CD4-positive, alpha-beta T cell (primary cell): ENCODE results near the gene MEGF11. TPM values are rescaled to one million over a fixed set of nuclear protein-coding genes. Genes with fewer than 3 reads are reported as not detected.

Experiments
- ATAC-seq: fragments of 200-7000 bp; cut with Tn5 transposase; one replicate; pipeline ENCODE4 v1.10.0; 2022; ENCODE audit warnings: mild to moderate bottlenecking; ENCODE audit not compliant: poor library complexity
- CTCF ChIA-PET: fragments of 350-600 bp; sonication (Branson Sonifier 250); formaldehyde crosslinking; loops from one replicate; lab custom pipeline; 2021; ENCODE audit warnings: antibody characterized with exemption, inconsistent platforms; lab: Charles Lee
- POLR2A ChIA-PET: fragments of 350-600 bp; sonication (Branson Sonifier 250); formaldehyde crosslinking; loops from one replicate; lab custom pipeline; 2021; ENCODE audit warnings: antibody characterized with exemption, inconsistent platforms; lab: Charles Lee
- DNase-seq, 14 experiments: peaks; one replicate each; pipeline ENCODE4 v3.0.0-alpha.2; 2013 to 2020; ENCODE audit warnings: mixed read lengths in 2 of 14
- H3K27ac ChIP-seq, 2 donors: one replicate each; pipeline versions ENCODE4 v1.5.1 to v1.7.0; 2013; ENCODE audit warnings: low read length in 2 of 2, low read depth in 1 of 2, mild to moderate bottlenecking in 1 of 2
- H3K27me3 ChIP-seq, 2 experiments: 1 replicate in 1 of 2; 2 replicates in 1 of 2; pipeline versions ENCODE4 v1.6.1 to v1.7.0; 2013; ENCODE audit warnings: low read length in 2 of 2, control low read depth in 1 of 2, mild to moderate bottlenecking in 1 of 2, moderate library complexity in 1 of 2; ENCODE audit not compliant: insufficient read depth in 2 of 2, control insufficient read depth in 1 of 2
- H3K36me3 ChIP-seq: one replicate; pipeline ENCODE4 v1.6.1; 2013; ENCODE audit warnings: low read length, control low read depth; ENCODE audit not compliant: insufficient read depth
- H3K4me1 ChIP-seq: one replicate; pipeline ENCODE4 v1.6.1; 2013; ENCODE audit warnings: low read length, control low read depth; ENCODE audit not compliant: insufficient read depth
- H3K4me3 ChIP-seq: one replicate; pipeline ENCODE4 v1.5.1; 2013; ENCODE audit warnings: mild to moderate bottlenecking, low read length, moderate library complexity
- H3K9me3 ChIP-seq, 2 experiments: 1 replicate in 1 of 2; 2 replicates in 1 of 2; pipeline versions ENCODE4 v1.6.1 to v1.7.0; 2013; ENCODE audit warnings: low read length in 2 of 2, mild to moderate bottlenecking in 2 of 2, control low read depth in 1 of 2, moderate library complexity in 1 of 2; ENCODE audit not compliant: control insufficient read depth in 1 of 2, insufficient read depth in 1 of 2
- H3K27ac Mint-ChIP-seq: one replicate; pipeline ENCODE4 v1.8.0; 2020; ENCODE audit warnings: mixed read lengths
- H3K27me3 Mint-ChIP-seq: one replicate; pipeline ENCODE4 v1.8.0; 2021; ENCODE audit warnings: mixed read lengths
- H3K36me3 Mint-ChIP-seq: one replicate; pipeline ENCODE4 v1.8.0; 2021; ENCODE audit warnings: low read depth, mixed read lengths
- H3K4me1 Mint-ChIP-seq: one replicate; pipeline ENCODE4 v1.8.0; 2021; ENCODE audit warnings: low read depth, mixed read lengths
- H3K4me3 Mint-ChIP-seq: one replicate; pipeline ENCODE4 v1.8.0; 2020; ENCODE audit warnings: mild to moderate bottlenecking, mixed read lengths
- H3K9me3 Mint-ChIP-seq: one replicate; pipeline ENCODE4 v1.8.0; 2020; ENCODE audit warnings: mixed read lengths
- CTCF ChIP-seq: fragments of 200-600 bp; IDR thresholded peaks from one replicate; pipeline ENCODE4 v1.8.0; 2022; ENCODE audit warnings: antibody characterized with exemption, mild to moderate bottlenecking
- intact Hi-C, 2 experiments: fragments of 100-400 bp; cut with DNase I in 1 of 2; cut with micrococcal nuclease in 1 of 2; formaldehyde crosslinking; loops; one replicate each; pipeline versions ENCODE4 v1.15.1 to v1.9.0; 2023 to 2025; cut with DNase I, micrococcal nuclease
- total RNA-seq, 174 experiments: library from RNA in 2 of 174; stranded (reverse) in 2 of 174; gene quantifications; one replicate each; pipeline ENCODE4 v1.2.3 and lab custom pipeline; 2021 to 2026

Gene MEGF11
- total RNA-seq, 2 experiments from 2014 or later, result not detected

- Histone ChIP-seq H3K4me3 (no peak overlapping the region), H3K27ac (no peak overlapping the region), H3K27me3 (peaks cover 8 to 11% of the 10 kb centered on the region in 2 experiments), H3K36me3 (no peaks in the 10 kb centered on the region), H3K4me1 (no peaks in the 10 kb centered on the region), H3K9me3 (peaks cover 0 to 13% of the 10 kb centered on the region in 2 experiments)
- intact Hi-C loops, result no loop called here
- H3K9me3 Mint-ChIP-seq, result peaks cover 5% of the 10 kb centered on the region
- no peaks in the 10 kb centered on the region for H3K36me3 Mint-ChIP-seq
- no peaks in the 10 kb centered on the region for H3K4me1 Mint-ChIP-seq
- ChIA-PET CTCF (no interaction called here), POLR2A (no interaction called here)
- H3K4me3 Mint-ChIP-seq, result no peak overlapping the region
- H3K27me3 Mint-ChIP-seq, result peaks cover 59% of the 10 kb centered on the region
- H3K27ac Mint-ChIP-seq, result no peak overlapping the region
- DNase-seq, result no peak
- no peak for TF ChIP-seq CTCF
- no peak for ATAC-seq
Measured at GRCh38 chr15:66036859-66037258, 216.7 kb downstream of the MEGF11 start.

GRCh38 chr15:66035901-66036300 is 217.6 kb downstream of the MEGF11 start:
- H3K4me3 ChIP-seq, result no peak overlapping the region
- ChIA-PET CTCF (no interaction called here), POLR2A (no interaction called here)
- Mint-ChIP-seq H3K9me3 (peaks cover 5% of the 10 kb centered on the region), H3K4me1 (no peaks in the 10 kb centered on the region), H3K27ac (no peak overlapping the region), H3K36me3 (no peaks in the 10 kb centered on the region), H3K4me3 (no peak overlapping the region), H3K27me3 (peaks cover 52% of the 10 kb centered on the region)
- no peak for TF ChIP-seq CTCF
- no peaks in the 10 kb centered on the region for H3K36me3 ChIP-seq
- intact Hi-C loops, result no loop called here
- DNase-seq (no peak), ATAC-seq (no peak)
- H3K27me3 ChIP-seq, result peaks cover 8 to 13% of the 10 kb centered on the region in 2 experiments
- peaks cover 0 to 17% of the 10 kb centered on the region in 2 experiments for H3K9me3 ChIP-seq
- no peaks in the 10 kb centered on the region for H3K4me1 ChIP-seq
- H3K27ac ChIP-seq, result no peak overlapping the region

- POLR2A ChIA-PET, result no interaction called here
- intact Hi-C loops, result no loop called here
Measured at GRCh38 chr15:66033143-66033542, 220.4 kb downstream of the MEGF11 start.

More at GRCh38 chr15:66033143-66033542, 220.4 kb downstream of the MEGF11 start:
- Mint-ChIP-seq H3K4me1 (no peaks in the 10 kb centered on the region), H3K27me3 (peaks cover 38% of the 10 kb centered on the region), H3K36me3 (no peaks in the 10 kb centered on the region), H3K9me3 (peaks cover 5% of the 10 kb centered on the region), H3K27ac (no peak overlapping the region), H3K4me3 (no peak overlapping the region)
- peaks cover 0 to 7% of the 10 kb centered on the region in 2 experiments for H3K27me3 ChIP-seq
- CTCF ChIA-PET, result no interaction called here
- no peak for ATAC-seq
- no peak for DNase-seq
- no peak for TF ChIP-seq CTCF
- no peak overlapping the region for H3K4me3 ChIP-seq
- peaks cover 0 to 17% of the 10 kb centered on the region in 2 experiments for H3K9me3 ChIP-seq
- H3K4me1 ChIP-seq, result no peaks in the 10 kb centered on the region
- no peak overlapping the region for H3K27ac ChIP-seq
- H3K36me3 ChIP-seq, result no peaks in the 10 kb centered on the region
